ENCODE results near the gene STAG2. TPM values are rescaled to one million over a fixed set of nuclear protein-coding genes. Genes with fewer than 3 reads are reported as not detected.

STAG2 gene
- total RNA-seq, 1 donor from 2014 or later, result 29.3 TPM

DNA sequence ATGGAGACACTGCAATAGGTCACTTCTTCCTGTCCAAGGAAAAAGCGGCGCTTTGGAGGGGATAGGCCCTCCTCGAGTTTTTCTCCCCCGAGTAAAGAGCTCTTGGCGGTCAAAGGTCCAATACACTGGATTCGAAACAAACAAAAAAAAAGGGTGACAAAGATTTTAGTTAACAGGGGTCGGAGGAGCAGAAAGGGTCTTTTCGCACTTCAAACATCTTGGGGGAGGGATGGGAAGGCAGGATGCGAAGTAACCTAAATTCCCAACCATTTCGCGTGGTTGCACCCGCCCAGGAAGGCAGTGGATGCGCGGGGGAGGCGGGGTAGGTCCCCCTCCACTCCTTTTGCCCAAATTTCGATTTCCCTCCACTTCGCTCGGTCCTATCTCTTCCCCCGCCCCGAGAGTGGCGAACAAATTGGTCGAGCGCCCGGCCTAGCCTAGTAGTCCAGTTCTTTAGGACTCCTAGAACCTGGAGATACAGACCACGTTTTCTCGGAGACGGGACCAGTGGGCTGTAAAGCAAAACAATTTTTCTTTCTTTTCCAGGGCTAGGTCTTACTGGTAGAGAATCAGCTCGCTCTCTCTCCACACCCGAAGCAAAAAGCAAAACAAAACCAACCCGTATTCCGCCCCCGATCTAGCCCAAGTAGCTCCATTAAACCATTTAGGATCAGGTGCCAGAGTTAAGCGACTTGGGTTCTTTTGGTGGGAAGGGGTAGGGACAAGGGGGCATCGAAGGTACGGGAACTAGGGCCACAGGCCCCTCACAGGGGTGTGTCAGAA is 2.0 kb upstream of the STAG2 start:
- Histone ChIP-seq H3K4me3 (peak overlapping the region; percentile 84), H3K9me3 (replicated peaks) (no peaks in the 10 kb centered on the region), H3K27ac (replicated peaks) (peak overlapping the region; percentile 98), H3K36me3 (no peaks in the 10 kb centered on the region), H3K4me1 (peaks cover 11% of the 10 kb centered on the region), H3K27me3 (ENCODE audit: low read depth) (no peaks in the 10 kb centered on the region)
- peak; percentile 50 for DNase-seq
- intact Hi-C loops (cut with micrococcal nuclease), result no loop called here
- TF ChIP-seq, protein P1, sequence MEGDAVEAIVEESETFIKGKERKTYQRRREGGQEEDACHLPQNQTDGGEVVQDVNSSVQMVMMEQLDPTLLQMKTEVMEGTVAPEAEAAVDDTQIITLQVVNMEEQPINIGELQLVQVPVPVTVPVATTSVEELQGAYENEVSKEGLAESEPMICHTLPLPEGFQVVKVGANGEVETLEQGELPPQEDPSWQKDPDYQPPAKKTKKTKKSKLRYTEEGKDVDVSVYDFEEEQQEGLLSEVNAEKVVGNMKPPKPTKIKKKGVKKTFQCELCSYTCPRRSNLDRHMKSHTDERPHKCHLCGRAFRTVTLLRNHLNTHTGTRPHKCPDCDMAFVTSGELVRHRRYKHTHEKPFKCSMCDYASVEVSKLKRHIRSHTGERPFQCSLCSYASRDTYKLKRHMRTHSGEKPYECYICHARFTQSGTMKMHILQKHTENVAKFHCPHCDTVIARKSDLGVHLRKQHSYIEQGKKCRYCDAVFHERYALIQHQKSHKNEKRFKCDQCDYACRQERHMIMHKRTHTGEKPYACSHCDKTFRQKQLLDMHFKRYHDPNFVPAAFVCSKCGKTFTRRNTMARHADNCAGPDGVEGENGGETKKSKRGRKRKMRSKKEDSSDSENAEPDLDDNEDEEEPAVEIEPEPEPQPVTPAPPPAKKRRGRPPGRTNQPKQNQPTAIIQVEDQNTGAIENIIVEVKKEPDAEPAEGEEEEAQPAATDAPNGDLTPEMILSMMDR (IDR thresholded peaks at IDR 0.05; ENCODE audit: borderline replicate concordance), result no peak

DNA sequence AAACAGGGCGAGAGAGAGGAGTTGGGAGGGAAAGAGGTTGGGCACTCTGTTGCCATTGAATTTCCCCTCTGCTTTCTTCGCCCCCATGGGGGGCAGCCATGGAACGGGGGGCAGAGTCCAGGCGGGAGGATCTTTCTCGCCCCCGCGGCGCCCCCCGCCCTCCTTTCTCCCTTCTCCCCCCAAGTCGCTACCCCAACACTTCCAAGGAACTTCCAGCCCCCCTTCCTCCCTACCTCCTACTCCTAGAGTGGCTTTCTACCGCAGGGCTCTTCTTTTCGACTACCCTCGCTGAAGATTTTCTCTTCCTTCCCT is 594 bp upstream of the STAG2 start:
- peak overlapping the region; percentile 84 for H3K4me3 ChIP-seq
- no peak for DNase-seq
- H3K27ac ChIP-seq (replicated peaks), result peak overlapping the region; percentile 98
- H3K4me1 ChIP-seq, result peaks cover 21% of the 10 kb centered on the region
- intact Hi-C loops (cut with micrococcal nuclease), result no loop called here
- H3K9me3 ChIP-seq (replicated peaks), result no peaks in the 10 kb centered on the region
- H3K36me3 ChIP-seq, result no peaks in the 10 kb centered on the region
- no peaks in the 10 kb centered on the region for H3K27me3 ChIP-seq (ENCODE audit: low read depth)
- TF ChIP-seq, protein P1 (IDR thresholded peaks at IDR 0.05; ENCODE audit: borderline replicate concordance), result no peak

DNA sequence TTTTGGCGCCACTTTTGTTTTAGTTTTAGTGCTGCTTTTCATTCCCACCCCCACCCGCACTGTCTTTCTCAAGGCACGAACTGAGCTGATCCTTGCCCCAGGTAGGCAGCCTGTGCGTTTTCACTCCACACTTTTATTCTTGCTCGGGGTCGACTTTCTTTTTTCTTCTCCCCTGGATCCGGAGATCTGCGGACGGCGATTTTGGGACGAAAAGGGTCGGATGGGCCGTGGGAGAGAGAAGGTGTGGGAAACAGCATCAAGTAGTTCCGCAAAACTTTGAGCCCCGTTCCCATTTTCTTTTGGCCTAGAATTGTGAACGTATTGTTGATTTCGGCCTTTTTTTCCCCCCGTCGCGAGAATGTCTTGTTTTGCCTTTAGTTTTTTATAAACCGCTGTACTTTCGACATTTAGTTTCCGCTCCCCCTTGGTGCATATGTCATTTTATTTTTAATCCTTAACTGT is 531 bp downstream of the STAG2 start:
- Histone ChIP-seq H3K36me3 (no peaks in the 10 kb centered on the region), H3K27me3 (ENCODE audit: low read depth) (no peaks in the 10 kb centered on the region), H3K27ac (replicated peaks) (peak overlapping the region; percentile 98), H3K4me3 (peak overlapping the region; percentile 84), H3K9me3 (replicated peaks) (no peaks in the 10 kb centered on the region), H3K4me1 (peaks cover 21% of the 10 kb centered on the region)
- TF ChIP-seq, protein P1 (IDR thresholded peaks at IDR 0.05; ENCODE audit: borderline replicate concordance), result no peak
- intact Hi-C loops (cut with micrococcal nuclease), result no loop called here
- no peak for DNase-seq

DNA sequence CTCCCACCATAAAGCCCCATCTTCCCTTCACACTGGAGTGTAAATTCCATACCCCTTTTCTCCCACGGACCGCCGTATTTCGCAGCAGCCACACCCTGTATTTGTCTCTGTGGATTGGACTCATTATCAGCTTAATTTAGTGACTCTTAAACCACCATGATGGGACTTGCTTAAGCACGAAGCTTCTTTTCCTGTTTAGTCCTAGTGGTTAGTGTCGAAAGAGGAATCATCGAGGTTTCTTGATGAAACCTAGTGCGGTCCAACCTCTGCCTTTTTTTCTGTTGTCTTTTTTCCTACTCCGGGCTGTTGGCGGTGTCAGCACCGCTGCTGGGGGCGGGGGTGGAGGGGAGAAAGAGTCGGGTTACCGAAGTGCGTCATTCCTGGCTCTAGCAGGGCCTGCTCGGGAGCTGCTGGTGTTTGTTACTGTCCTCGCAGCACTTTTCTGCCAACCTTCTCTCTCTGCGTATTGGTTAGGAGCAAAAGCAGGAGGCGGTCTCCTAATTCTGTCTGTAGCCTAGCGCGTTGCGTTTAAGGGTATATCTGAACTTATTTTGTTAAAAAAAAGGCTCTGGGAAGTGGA is 1.4 kb downstream of the STAG2 start:
- H3K4me1 ChIP-seq, result peaks cover 21% of the 10 kb centered on the region
- peak overlapping the region; percentile 84 for H3K4me3 ChIP-seq
- intact Hi-C loops (cut with micrococcal nuclease), result no loop called here
- no peaks in the 10 kb centered on the region for H3K9me3 ChIP-seq (replicated peaks)
- DNase-seq, result peak; percentile 86
- no peaks in the 10 kb centered on the region for H3K27me3 ChIP-seq (ENCODE audit: low read depth)
- peak overlapping the region; percentile 98 for H3K27ac ChIP-seq (replicated peaks)
- TF ChIP-seq, protein P1 (IDR thresholded peaks at IDR 0.05; ENCODE audit: borderline replicate concordance), result no peak
- H3K36me3 ChIP-seq, result no peaks in the 10 kb centered on the region

DNA sequence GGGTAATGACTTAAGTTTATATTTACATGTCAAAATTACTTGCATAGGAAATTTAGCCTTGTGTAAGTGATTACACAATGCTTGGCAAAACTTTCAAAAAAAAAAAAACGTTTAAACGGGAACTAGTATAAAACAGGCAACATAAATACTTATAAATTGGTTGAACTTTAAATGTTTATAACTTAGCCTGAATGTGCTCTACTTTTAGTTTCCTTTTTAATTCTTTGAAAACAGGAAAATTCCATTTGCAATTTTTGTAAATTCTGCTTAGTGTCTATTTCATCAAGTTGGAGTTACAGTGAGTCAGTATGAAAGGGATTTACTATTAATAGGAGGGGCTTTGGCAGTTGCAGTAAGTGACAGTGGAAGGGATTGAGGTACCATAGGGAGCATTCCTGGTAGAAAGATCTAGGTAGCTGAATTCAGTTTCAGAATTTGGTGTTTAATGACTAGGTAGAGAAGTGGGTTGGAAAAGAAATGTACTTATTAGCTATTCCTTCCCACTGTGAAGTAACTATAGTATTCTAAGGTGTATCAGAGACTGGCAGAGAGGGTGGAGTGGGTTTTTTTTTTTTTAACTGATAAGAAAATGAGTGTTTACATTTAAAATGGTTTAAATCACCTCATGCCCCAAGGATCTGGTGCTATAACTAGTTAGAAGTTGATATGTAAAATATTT is 2.8 kb downstream of the STAG2 start:
- TF ChIP-seq, protein P1 (IDR thresholded peaks at IDR 0.05; ENCODE audit: borderline replicate concordance), result no peak
- Histone ChIP-seq H3K9me3 (replicated peaks) (no peaks in the 10 kb centered on the region), H3K4me3 (peak overlapping the region; percentile 84), H3K4me1 (peaks cover 32% of the 10 kb centered on the region), H3K36me3 (no peaks in the 10 kb centered on the region), H3K27ac (replicated peaks) (peak overlapping the region; percentile 98), H3K27me3 (ENCODE audit: low read depth) (no peaks in the 10 kb centered on the region)
- intact Hi-C loops (cut with micrococcal nuclease), result no loop called here
- DNase-seq, result no peak
